Heart right ventricle (tissue), 16 donors: ENCODE data around the gene ARHGEF10L. TPM values are rescaled to one million over a fixed set of nuclear protein-coding genes. Genes with fewer than 3 reads are reported as not detected.

Source experiments
- ATAC-seq, 8 donors: fragments of 200-7000 bp; cut with Tn5 transposase; one replicate each; pipeline ENCODE4 v1.9.1; 2020; ENCODE audit warnings: mild to moderate bottlenecking in 8 of 8, moderate library complexity in 8 of 8, moderate number of reproducible peaks in 1 of 8
- DNase-seq, 2 donors: peaks; one replicate each; pipeline ENCODE4 v3.0.0-alpha.2; 2020
- H3K27ac ChIP-seq, 10 donors: fragments of 200-600 bp; sonication (generic) in 2 of 10; one replicate each; pipeline versions ENCODE4 v1.5.0 to v1.8.0; 2020 to 2022; ENCODE audit warnings: mild to moderate bottlenecking in 3 of 10
- H3K27me3 ChIP-seq, 7 donors: fragments of 200-600 bp; one replicate each; pipeline ENCODE4 v1.8.0; 2021 to 2022; ENCODE audit warnings: mild to moderate bottlenecking in 2 of 7
- H3K36me3 ChIP-seq, 9 donors: fragments of 200-600 bp; sonication (generic) in 1 of 9; one replicate each; pipeline versions ENCODE4 v1.5.0 to v1.8.0; 2020 to 2022; ENCODE audit warnings: mild to moderate bottlenecking in 2 of 9
- H3K4me1 ChIP-seq, 9 donors: fragments of 200-600 bp; sonication (generic) in 1 of 9; one replicate each; pipeline versions ENCODE4 v1.5.0 to v1.8.0; 2020 to 2022; ENCODE audit warnings: mild to moderate bottlenecking in 4 of 9
- H3K4me3 ChIP-seq, 10 donors: fragments of 200-600 bp; sonication (generic) in 2 of 10; one replicate each; pipeline versions ENCODE4 v1.5.0 to v1.8.0; 2020 to 2022; ENCODE audit warnings: mild to moderate bottlenecking in 7 of 10, moderate library complexity in 2 of 10
- H3K9me3 ChIP-seq, 11 donors: fragments of 200-600 bp in 10 of 11; sonication (generic) in 2 of 11; one replicate each; pipeline versions ENCODE4 v1.5.0 to v1.8.0; 2013 to 2022; ENCODE audit warnings: mild to moderate bottlenecking in 2 of 11, control low read depth in 1 of 11, moderate library complexity in 1 of 11
- CTCF ChIP-seq, 9 donors: fragments of 200-600 bp; sonication (generic) in 2 of 9; IDR thresholded peaks; one replicate each; pipeline versions ENCODE4 v1.5.0 to v1.8.0; 2021 to 2022; ENCODE audit warnings: antibody characterized with exemption in 9 of 9, mild to moderate bottlenecking in 5 of 9, moderate library complexity in 1 of 9
- WGBS, 2 donors: extraction: QIAGEN DNeasy Blood & Tissue Kit; methylation state at CpG; one replicate each; pipeline ENCODE4 v1.1.7; 2013; ENCODE audit warnings: inconsistent platforms in 1 of 2; 5-methylcytosine and 5-hydroxymethylcytosine counted together
- intact Hi-C, 10 donors: fragments of 100-400 bp; cut with DNase I; formaldehyde crosslinking; loops; one replicate each; pipeline versions ENCODE4 v1.11.1 to v1.14.2; 2022
- polyA plus RNA-seq, 2 donors: library from polyadenylated mRNA; stranded (reverse); fragments of 200-250 nt; gene quantifications; one replicate each; pipeline ENCODE4 v1.2.3, GENCODE V29; 2013
- total RNA-seq, 10 donors: library from RNA; stranded (reverse); fragmentation: NEBNext Ultra II Directional in 3 of 10; extraction: Animal tissue kit (Norgen Biotek cat#: 25700) in 3 of 10; gene quantifications; one replicate each; pipeline versions ENCODE4 v1.2.1 to v1.2.4, GENCODE V29; 2021 to 2023
- donor health status: Arrhythmogenic right ventricular cardiomyopathy.
- donor health status: ischemic (EF 13 %, LVEDD 7.1; RV severe dilation, severe dysfunction).
- donor health status: healthy with polysubstance abuse.
- donor health status: DM: no; HTN: yes; CAD: no.
- donor health status: DM: no; HTN: no; CAD: no.
- donor health status: ischemic (EF 25% LVEDD 6.9; RV normal size, moderate dysfunction).
- donor health status: ischemic (EF 25% LVEDD 5.7; RV mildly dilated, moderate dysfunction).
- donor health status: healthy.
- donor health status: DM: yes; HTN: yes; CAD: no.
- donor health status: Ischemic cardiomyopathy.
- donor health status: ischemic (EF 35%, LVEDD 5.7; RV mildly dilated, moderate dysfunction).
- donor health status: nonischemic (EF 11% LVEDD 7.7; RV severe dilation, severe dysfunction).
- donor health status: DM: yes; HTN: yes; CAD: no.
- donor health status: PGD.
- donor health status: ischemic (EF 29% LVEDD 5.4; RV normal size, mild dysfunction).
- donor health status: nonischemic (EF 23%, LVEDD 6.1; RV moderate dilation, normal function).

Gene ARHGEF10L
- total and polyA plus RNA-seq, 12 donors, result 45.4 to 68.4 (median 50.6) TPM

- Histone ChIP-seq H3K4me1 (peaks cover 10 to 44% (median 26%) of the 10 kb centered on the region in 9 donors), H3K9me3 (no peaks in the 10 kb centered on the region), H3K27ac (no peak overlapping the region), H3K36me3 (no peaks in the 10 kb centered on the region), H3K4me3 (no peak overlapping the region), H3K27me3 (no peaks in the 10 kb centered on the region)
- TF ChIP-seq CTCF (IDR thresholded peaks at IDR 0.05), result no peak
- no peak for ATAC-seq
- intact Hi-C loops, result no loop called here
- DNase-seq, result no peak
- 66 to 89% methylated on average over 2 of the region's 2 CpGs for WGBS, 2 donors
Measured at GRCh38 chr1:17554954-17555353, 15.5 kb downstream of the ARHGEF10L start.

GRCh38 chr1:17557986-17558385 lies 18.5 kb downstream of the ARHGEF10L start:
- no peak for TF ChIP-seq CTCF (IDR thresholded peaks at IDR 0.05)
- intact Hi-C loops, result no loop called here

GRCh38 chr1:17558541-17558940 lies 19.0 kb downstream of the ARHGEF10L start:
- no peak for DNase-seq
- TF ChIP-seq CTCF (IDR thresholded peaks at IDR 0.05), result no peak
- no peaks in the 10 kb centered on the region for H3K9me3 ChIP-seq
- H3K27ac ChIP-seq, result no peak overlapping the region
- no peaks in the 10 kb centered on the region for H3K36me3 ChIP-seq
- ATAC-seq, result no peak
- H3K4me3 ChIP-seq, result no peak overlapping the region
- H3K4me1 ChIP-seq, result peaks cover 16 to 52% (median 31%) of the 10 kb centered on the region in 9 donors
- 77 to 78% methylated on average over 3 of the region's 3 CpGs for WGBS, 2 donors
- H3K27me3 ChIP-seq, result no peaks in the 10 kb centered on the region
- intact Hi-C loops, result no loop called here

More at GRCh38 chr1:17557986-17558385, 18.5 kb downstream of the ARHGEF10L start:
- DNase-seq, result no peak
- ATAC-seq, result no peak
- Histone ChIP-seq H3K4me1 (peaks cover 15 to 47% (median 30%) of the 10 kb centered on the region in 9 donors), H3K36me3 (no peaks in the 10 kb centered on the region), H3K9me3 (no peaks in the 10 kb centered on the region), H3K27me3 (no peaks in the 10 kb centered on the region), H3K27ac (no peak overlapping the region), H3K4me3 (no peak overlapping the region)
- 90 to 97% methylated on average over 7 of the region's 7 CpGs for WGBS, 2 donors

DNA sequence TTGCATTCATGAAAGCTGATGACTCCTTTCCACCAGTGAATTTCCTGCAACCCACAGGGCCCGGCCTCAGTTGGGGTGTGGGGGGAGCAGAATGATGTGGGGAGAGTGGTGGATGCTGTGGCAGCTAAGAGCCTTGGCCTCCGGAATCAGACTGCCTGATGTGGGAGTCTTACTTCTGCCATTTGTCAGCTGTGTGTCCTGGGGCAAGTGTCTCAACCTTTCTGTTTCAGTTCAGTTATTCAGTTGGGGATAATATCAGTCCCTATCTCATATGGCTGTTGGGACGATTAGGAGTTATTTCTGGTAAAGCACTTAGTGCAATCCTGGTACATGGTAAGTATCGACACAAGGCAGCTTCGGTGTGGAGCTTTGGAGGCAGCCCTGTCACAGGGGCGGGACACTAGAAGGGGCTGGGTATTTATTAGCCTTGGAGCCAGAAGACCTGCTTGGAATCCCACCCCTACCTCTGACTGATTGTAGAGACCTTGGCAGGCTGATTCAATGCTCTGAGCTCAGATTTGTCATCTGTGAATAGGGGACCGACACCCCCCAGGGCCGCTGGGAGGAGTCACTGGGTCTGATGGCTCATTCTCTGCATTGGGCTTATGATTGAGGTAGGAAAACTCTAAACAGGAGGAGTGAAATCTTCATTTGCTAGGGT lies 19.6 kb downstream of the ARHGEF10L start:
- no peak for ATAC-seq
- TF ChIP-seq CTCF (IDR thresholded peaks at IDR 0.05), result no peak
- H3K27me3 ChIP-seq, result no peaks in the 10 kb centered on the region
- H3K9me3 ChIP-seq, result no peaks in the 10 kb centered on the region
- peak overlapping the region in 6 of 10 donors; percentile 3 to 94 (median 63) for H3K27ac ChIP-seq
- intact Hi-C loops, result no loop called here
- WGBS, 2 donors, result 67 to 71% methylated on average over 8 of the region's 8 CpGs
- DNase-seq, result no peak
- H3K4me1 ChIP-seq, result peaks cover 21 to 58% (median 36%) of the 10 kb centered on the region in 9 donors
- no peaks in the 10 kb centered on the region for H3K36me3 ChIP-seq
- no peak overlapping the region for H3K4me3 ChIP-seq
